ENCODE data around the gene CYP2B6.

CYP2B6 gene

GRCh38 chr19:40990972-40991381 is at the start of gene CYP2B6:
Gene CYP2B6 (plus strand): TSS chr19:40991282. CDS start chr19:40991306, 24 bp downstream.
- TF ChIP-seq, protein P1, sequence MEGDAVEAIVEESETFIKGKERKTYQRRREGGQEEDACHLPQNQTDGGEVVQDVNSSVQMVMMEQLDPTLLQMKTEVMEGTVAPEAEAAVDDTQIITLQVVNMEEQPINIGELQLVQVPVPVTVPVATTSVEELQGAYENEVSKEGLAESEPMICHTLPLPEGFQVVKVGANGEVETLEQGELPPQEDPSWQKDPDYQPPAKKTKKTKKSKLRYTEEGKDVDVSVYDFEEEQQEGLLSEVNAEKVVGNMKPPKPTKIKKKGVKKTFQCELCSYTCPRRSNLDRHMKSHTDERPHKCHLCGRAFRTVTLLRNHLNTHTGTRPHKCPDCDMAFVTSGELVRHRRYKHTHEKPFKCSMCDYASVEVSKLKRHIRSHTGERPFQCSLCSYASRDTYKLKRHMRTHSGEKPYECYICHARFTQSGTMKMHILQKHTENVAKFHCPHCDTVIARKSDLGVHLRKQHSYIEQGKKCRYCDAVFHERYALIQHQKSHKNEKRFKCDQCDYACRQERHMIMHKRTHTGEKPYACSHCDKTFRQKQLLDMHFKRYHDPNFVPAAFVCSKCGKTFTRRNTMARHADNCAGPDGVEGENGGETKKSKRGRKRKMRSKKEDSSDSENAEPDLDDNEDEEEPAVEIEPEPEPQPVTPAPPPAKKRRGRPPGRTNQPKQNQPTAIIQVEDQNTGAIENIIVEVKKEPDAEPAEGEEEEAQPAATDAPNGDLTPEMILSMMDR (IDR thresholded peaks at IDR 0.05; ENCODE audit: extremely low read depth, missing control alignments), result no peak
- DNase-seq (ENCODE audit: low spot score), result no peak

GRCh38 chr19:40941481-40942219 is 49.4 kb upstream of the CYP2B6 start:
- no peak for DNase-seq (ENCODE audit: low spot score)
- TF ChIP-seq, protein P1 (IDR thresholded peaks at IDR 0.05; ENCODE audit: extremely low read depth, missing control alignments), result no peak

DNA sequence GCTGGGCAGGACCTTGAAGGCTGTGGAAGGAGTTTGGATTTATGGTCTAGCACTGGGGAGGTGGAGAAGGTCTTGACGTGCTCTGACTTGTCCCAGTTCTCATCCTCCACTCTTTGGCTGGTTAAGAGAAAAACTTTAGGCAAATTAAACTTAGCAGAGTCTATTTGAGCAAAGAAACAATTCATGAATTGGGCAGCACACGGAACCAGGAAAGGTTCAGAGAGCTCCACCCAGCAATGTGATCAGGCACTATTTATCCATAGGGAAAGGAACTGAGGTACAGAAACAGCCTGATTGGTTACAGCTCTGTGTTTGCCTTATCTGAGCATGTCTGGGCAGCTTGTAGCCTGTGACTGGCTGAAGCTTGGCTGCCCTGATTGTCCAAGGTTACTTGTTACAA is 45.4 kb upstream of the CYP2B6 start:
- TF ChIP-seq, protein P1 (IDR thresholded peaks at IDR 0.05; ENCODE audit: extremely low read depth, missing control alignments), result no peak
- DNase-seq (ENCODE audit: low spot score), result no peak

- TF ChIP-seq, protein P1 (IDR thresholded peaks at IDR 0.05; ENCODE audit: extremely low read depth, missing control alignments), result no peak
- DNase-seq (ENCODE audit: low spot score), result no peak
Observed at GRCh38 chr19:40947114-40947513, 44.0 kb upstream of the CYP2B6 start.

GRCh38 chr19:40947573-40947972 is 43.5 kb upstream of the CYP2B6 start:
- no peak for DNase-seq (ENCODE audit: low spot score)
- TF ChIP-seq, protein P1 (IDR thresholded peaks at IDR 0.05; ENCODE audit: extremely low read depth, missing control alignments), result no peak

- TF ChIP-seq, protein P1 (IDR thresholded peaks at IDR 0.05; ENCODE audit: extremely low read depth, missing control alignments), result no peak
- DNase-seq (ENCODE audit: low spot score), result no peak
Observed at GRCh38 chr19:40948580-40949299, 42.3 kb upstream of the CYP2B6 start.

GRCh38 chr19:40954573-40954972 is 36.5 kb upstream of the CYP2B6 start:
- TF ChIP-seq, protein P1 (IDR thresholded peaks at IDR 0.05; ENCODE audit: extremely low read depth, missing control alignments), result no peak
- no peak for DNase-seq (ENCODE audit: low spot score)
